M059J (cell line): ENCODE data around the gene PHF23. TPM values are rescaled to one million over a fixed set of nuclear protein-coding genes. Genes with fewer than 3 reads are reported as not detected.

Experiments
- DNase-seq: peaks from one replicate; pipeline ENCODE4 v3.0.0-alpha.2; 2012; ENCODE audit warnings: low read depth
- total RNA-seq: library from RNA; depleted of rRNA; stranded (reverse); fragments of >200 nt; shearing (Covaris generic); gene quantifications from 2 replicates; pipeline ENCODE4 v1.2.3, GENCODE V29; 2014; rRNA removed

The PHF23 gene
- total RNA-seq, 1 experiment from 2014 or later = 49.6 TPM

DNA sequence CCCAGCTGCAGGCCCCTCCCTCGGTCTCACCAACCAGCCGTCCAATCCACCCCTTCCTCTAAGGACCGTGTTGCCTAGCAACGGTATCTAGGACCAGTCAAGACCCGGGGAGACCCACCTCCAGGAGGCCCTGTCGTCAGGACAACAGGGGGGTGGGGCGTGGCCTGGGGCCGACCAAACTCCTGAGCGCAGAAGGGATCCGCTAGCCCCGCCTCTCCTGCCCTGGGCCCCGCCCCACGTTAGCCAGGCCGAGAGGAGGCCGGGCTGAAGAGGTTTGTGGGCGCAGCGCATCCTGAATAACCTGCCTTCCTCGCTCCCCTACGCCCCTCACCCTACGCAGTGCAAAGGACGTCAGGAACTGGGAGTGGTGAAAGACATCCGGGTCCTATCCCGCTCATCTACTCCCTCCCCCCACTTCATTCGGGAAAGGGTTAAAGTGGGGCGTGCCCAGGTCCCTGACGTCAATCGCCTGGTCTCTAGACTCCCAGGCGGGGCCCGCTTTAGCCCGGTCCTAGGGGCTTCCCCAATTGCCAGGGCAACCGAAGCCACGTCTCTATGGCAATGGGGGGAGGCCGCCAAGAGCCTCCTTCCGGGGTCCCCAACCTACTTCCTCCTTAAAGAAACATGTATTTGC lies 34.3 kb downstream of the PHF23 start:
- DNase-seq = no peak

DNA sequence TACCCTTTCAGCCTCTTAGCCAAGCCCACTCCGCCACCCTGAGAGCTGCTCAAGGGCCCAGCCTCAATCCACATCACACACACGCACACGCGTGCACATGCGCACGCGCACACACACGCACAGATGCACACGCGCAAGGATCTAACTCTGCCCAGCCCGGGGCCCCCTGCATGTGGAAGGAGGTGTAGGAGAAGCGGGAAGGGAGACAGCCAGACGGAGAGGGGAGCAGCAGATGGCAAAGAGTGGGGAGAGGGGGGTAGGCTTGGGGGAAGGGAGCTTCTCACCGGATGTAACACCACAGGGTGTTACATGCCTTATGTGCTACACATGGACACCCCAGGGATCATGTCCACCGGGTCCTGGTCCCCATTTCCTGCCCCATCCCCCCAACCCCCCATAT lies 34.9 kb downstream of the PHF23 start:
- DNase-seq = no peak

DNA sequence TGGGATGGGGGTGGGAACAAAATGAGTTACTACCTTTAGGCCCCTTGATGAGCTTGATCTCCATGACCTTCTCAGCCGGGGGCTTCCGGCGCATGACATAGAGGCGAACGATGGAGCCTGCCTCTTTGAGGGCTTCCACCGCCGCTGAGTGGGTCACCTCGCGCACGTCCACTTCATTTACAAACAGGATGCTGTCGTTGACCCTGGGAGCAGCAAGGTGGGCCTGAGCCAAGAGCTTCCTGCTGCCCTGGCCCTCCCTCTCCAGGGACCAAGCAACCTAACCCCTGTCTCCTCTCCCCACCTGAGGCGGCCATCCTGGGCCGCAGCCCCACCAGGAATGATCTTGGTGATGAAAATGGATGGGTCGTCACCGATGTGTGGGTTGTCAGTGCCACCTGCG lies 35.9 kb downstream of the PHF23 start:
- DNase-seq = no peak

DNA sequence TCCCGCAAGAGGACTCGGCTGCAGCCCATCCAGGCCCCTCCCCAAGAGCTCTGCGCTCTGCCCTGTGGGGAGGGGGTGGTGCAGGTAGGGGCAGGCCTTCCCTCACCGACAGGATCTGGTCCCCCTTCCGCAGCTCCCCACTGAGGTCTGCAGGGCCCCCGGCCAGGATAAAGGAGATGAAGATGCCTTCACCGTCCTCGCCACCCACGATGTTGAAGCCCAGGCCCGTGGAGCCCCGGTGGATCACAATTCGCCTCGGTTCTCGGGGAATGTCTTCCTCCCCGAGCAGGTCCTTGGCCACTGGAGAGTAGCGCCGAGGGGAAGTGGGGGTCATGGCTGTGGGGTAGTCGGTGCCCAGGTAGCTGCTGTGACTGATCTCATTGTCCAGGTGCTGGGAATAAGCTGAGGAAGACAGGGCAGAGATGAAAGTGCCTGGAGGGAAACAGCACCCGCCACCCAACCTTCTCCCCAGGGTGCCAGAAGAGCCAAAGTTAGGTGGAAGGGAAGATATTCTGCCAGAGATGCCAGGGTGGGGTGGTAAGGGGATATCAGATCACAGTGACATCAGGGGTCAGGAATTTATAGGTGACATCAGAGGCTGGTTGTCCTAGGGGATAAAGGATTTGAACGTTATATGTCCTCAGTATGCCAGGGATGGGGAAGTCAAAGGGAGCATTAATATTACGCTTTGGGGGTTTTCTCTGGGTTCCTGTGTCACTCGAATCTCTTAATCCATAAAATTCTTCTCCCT lies 42.4 kb downstream of the PHF23 start:
- no peak for DNase-seq

DNA sequence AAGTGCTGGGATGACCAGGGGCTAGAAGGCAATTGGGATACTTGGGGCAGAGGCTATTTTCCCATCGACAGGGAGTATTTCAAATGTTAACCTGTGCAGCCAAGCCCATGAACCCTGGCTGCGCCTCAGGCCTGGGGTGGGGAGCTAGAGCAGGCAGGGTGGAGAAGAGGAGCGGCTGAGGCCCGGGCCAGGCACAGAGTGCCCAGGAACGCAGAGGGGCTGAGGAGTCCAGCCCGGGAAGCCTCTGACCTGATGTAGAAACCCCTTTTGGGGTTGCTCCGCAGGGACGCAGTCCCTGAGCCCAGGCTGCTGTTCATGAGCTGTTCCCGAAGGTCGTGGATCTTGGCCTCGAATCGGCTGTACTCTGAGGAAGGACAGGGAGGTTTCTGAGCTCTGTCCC lies 43.3 kb downstream of the PHF23 start:
- DNase-seq = no peak

DNA sequence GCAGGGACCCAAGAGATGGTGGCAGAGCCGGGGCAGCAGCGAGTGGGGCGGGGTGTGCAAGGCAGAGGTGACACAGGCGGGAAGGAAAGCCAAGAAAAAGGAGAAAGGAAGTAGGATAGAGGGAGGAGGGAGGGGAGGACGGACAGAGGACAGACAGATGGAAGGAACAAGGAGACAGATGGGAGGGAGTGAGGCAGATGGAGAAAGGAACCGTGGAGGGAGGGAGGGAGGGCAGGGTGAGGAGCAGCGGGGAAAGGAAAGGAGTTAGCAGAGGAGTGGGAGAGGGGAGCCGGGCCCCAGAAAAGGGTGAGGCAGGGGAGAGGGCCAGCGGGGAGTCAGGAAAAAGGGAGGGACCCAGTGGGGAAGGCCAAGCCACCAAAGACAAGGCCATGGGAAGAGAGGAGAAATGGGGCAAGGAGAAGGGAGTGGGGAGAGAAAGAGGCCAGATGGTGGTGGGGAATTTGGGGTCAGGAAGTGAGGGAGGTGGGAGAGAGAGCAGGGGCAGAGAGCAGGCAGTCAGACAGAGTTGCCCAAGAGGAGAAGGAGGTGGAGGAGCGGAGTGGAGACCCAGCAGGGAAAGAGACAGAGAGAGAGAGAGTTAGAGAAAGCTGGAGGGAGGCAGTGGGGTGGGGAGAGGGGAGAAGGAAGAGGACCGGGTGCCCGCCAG lies 46.9 kb downstream of the PHF23 start:
- no peak for DNase-seq

DNA sequence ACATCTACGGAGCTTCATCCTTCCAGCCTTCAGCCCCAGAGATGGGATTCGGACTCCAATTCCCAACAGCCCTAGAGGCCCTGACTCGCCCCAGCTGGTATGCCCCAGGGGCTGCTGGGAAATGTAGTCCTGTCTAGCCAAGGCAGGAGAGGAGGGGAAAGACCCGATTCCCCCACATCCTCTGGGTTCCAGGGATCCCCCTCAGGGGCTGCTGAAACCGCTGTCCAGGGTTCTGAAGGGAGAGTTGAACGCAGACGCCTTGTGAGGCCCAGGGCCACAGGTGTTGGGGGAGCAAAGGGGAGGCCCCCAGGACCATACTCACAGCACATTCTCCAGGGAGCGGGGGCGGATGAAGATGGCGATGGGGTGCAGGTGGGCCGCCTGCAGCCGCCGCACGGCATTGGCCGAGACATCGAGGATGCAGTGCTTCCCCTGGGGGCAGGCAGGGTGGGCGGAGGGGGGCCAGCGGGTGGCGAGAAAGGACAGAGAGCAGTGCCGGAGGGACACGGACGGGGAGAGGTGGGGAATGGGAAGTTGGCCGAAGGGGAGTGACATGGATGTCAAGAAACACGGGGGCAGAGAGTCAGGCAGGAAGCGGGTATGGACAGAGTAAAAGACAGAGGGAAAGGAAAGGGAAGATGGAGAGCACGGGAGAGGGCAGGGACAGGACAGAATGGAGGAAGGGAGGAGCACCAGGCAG lies 47.5 kb downstream of the PHF23 start:
- peak; percentile 38 for DNase-seq

DNA sequence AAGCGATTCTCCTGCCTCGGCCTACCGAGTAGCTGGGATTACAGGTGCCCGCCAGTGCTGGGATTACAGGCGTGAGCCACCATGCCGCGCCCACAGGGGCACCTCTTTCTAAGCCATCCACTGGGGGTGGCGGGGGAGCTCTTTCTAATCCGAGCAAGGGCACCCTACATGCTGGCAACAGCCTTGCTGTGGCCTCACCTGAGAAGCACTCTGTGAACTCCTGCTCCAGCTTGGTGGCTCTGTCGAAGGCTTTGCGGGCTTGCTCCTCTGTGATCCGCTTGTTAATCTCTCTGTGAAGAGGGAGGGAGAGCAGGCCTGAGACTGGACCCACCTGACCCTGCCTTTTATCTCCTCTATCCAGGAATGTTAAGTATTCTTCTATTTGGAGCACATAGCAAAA lies 48.2 kb downstream of the PHF23 start:
- no peak for DNase-seq

DNA sequence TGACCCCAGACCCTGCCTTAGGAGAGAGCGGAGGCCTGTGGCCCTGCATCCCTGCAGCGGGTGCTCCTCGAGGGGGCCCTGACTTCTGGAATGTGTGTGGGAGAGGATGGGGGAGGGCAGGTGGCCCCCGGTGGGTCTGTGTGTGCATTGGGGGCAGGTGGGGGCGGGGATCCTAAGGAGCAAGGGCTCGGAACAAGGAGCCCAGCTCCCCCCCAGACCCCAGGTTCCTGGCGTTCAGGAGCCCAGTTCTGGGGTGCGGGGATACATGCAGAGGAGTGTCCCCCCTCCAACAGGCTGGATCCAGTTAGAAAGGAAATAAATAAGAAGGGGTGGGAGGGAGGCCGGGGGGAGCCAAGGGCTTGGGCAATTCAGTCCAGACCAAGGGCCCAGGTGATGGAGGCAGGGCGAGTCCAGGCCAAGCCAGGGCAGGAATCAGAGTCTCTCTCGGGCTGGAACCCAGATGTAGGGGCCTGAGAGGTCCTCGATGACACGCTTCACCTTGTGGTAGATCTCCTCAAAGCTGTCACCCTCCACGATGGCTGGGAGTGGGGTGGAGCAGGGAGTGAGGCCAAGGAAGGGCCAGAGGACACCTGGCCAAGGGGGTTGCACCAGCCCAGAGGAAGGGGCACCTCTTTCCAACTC lies 48.9 kb downstream of the PHF23 start:
- DNase-seq = no peak

DNA sequence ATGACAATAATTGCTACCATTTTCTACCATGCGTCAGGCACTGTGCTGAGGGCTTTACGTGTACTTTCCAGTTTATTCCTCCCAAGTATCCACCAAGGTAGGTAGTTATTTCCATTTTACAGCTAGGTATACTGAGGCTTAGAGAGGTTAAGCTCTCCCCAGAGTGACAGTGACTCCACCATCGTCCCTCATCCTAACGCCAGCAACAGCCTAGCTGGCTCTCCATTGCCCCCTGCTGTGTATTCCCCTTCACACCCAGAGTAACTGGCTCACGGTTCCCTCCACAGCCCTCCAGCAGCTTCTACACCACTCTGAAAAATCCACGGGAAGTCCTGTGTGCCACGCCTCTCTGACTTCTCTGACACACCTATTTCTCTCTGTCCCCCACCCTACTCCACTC lies 53.0 kb downstream of the PHF23 start:
- no peak for DNase-seq

Other genes starting within 250 kb of the PHF23 start
- not detected in 2 replicates for gene ALOX12, start 243.4 kb downstream of the PHF23 start, total RNA-seq
- 262 and 391 TPM in 2 replicates for gene RNASEK, start 226.8 kb downstream of the PHF23 start, total RNA-seq
- not detected in 2 replicates for gene BCL6B, start 216.4 kb downstream of the PHF23 start, total RNA-seq
- 0.30 and 0.54 TPM in 2 replicates for gene SLC16A13, start 203.4 kb downstream of the PHF23 start, total RNA-seq
- gene SLC16A11, start 195.4 kb downstream of the PHF23 start, total RNA-seq = not detected in 2 replicates
- gene CLEC10A, start 159.2 kb downstream of the PHF23 start, total RNA-seq = not detected in 2 replicates
- not detected in 2 replicates for gene ASGR2, start 124.6 kb downstream of the PHF23 start, total RNA-seq
- gene ASGR1, start 60.1 kb downstream of the PHF23 start, total RNA-seq = not detected in 2 replicates
- 4.7 and 7.8 TPM in 2 replicates for gene DLG4, start 19.6 kb downstream of the PHF23 start, total RNA-seq
- 294 and 491 TPM in 2 replicates for gene ACADVL, start 19.5 kb downstream of the PHF23 start, total RNA-seq
- gene DVL2, start 4.9 kb downstream of the PHF23 start, total RNA-seq = 23.9 and 39.1 TPM in 2 replicates
- 575 and 595 TPM in 2 replicates for gene GABARAP, start 3.0 kb upstream of the PHF23 start, total RNA-seq
- 38.4 and 42.6 TPM in 2 replicates for gene CTDNEP1, start 12.3 kb upstream of the PHF23 start, total RNA-seq
- gene ELP5, start 12.8 kb upstream of the PHF23 start, total RNA-seq = 75.1 and 75.3 TPM in 2 replicates
- 0.10 and 2.4 TPM in 2 replicates for gene CLDN7, start 23.0 kb upstream of the PHF23 start, total RNA-seq
- gene SLC2A4, start 42.3 kb upstream of the PHF23 start, total RNA-seq = 0.44 TPM in 1 of 2 replicates, not detected in the other
- 0.39 and 0.79 TPM in 2 replicates for gene YBX2, start 55.2 kb upstream of the PHF23 start, total RNA-seq
- gene EIF5A, start 68.2 kb upstream of the PHF23 start, total RNA-seq = 428 and 432 TPM in 2 replicates
- gene GPS2, start 75.9 kb upstream of the PHF23 start, total RNA-seq = 94.3 and 118 TPM in 2 replicates
- gene NEURL4, start 89.9 kb upstream of the PHF23 start, total RNA-seq = 3.6 and 8.0 TPM in 2 replicates
- not detected in 2 replicates for gene ACAP1, start 97.1 kb upstream of the PHF23 start, total RNA-seq
- gene KCTD11, start 112.7 kb upstream of the PHF23 start, total RNA-seq = 3.5 and 7.1 TPM in 2 replicates
- gene TMEM95, start 115.7 kb upstream of the PHF23 start, total RNA-seq = not detected in 2 replicates
- 0.62 and 0.67 TPM in 2 replicates for gene TNK1, start 141.6 kb upstream of the PHF23 start, total RNA-seq
- gene PLSCR3, start 155.1 kb upstream of the PHF23 start, total RNA-seq = 17.0 and 29.2 TPM in 2 replicates
- 122 and 146 TPM in 2 replicates for gene TMEM256, start 164.6 kb upstream of the PHF23 start, total RNA-seq
- 8.9 and 16.5 TPM in 2 replicates for gene NLGN2, start 168.4 kb upstream of the PHF23 start, total RNA-seq
- not detected in 2 replicates for gene SPEM1, start 180.9 kb upstream of the PHF23 start, total RNA-seq
- not detected in 2 replicates for gene SPEM2, start 186.2 kb upstream of the PHF23 start, total RNA-seq
- not detected in 2 replicates for gene SPEM3, start 189.4 kb upstream of the PHF23 start, total RNA-seq
- 5.3 and 10.0 TPM in 2 replicates for gene TMEM102, start 196.0 kb upstream of the PHF23 start, total RNA-seq
- gene FGF11, start 200.1 kb upstream of the PHF23 start, total RNA-seq = 3.7 and 5.0 TPM in 2 replicates
- 10.7 and 16.6 TPM in 2 replicates for gene CHRNB1, start 205.6 kb upstream of the PHF23 start, total RNA-seq
- 13.9 and 26.7 TPM in 2 replicates for gene ZBTB4, start 240.2 kb upstream of the PHF23 start, total RNA-seq
- not detected in 2 replicates for gene SLC35G6, start 242.0 kb upstream of the PHF23 start, total RNA-seq
- gene POLR2A, start 244.9 kb upstream of the PHF23 start, total RNA-seq = 15.2 and 26.1 TPM in 2 replicates